Astrocyte of the hippocampus (primary cell): ENCODE data around the gene GK2.

Experiments
- DNase-seq: peaks from one replicate; pipeline ENCODE4 v3.0.0; 2011; ENCODE audit warnings: low read depth, low spot score

GK2 gene

GRCh38 chr4:79385641-79386040 lies 22.4 kb downstream of the GK2 start:
- no peak for DNase-seq

GRCh38 chr4:79381161-79381560 lies 26.9 kb downstream of the GK2 start:
- DNase-seq = no peak

- no peak for DNase-seq
Measured at GRCh38 chr4:79370026-79370425, 38.0 kb downstream of the GK2 start.

GRCh38 chr4:79367096-79367495 lies 40.9 kb downstream of the GK2 start:
- DNase-seq = no peak

GRCh38 chr4:79366422-79366821 lies 41.6 kb downstream of the GK2 start:
- DNase-seq = no peak

GRCh38 chr4:79364061-79364460 lies 44.0 kb downstream of the GK2 start:
- DNase-seq = no peak

- DNase-seq = no peak
Measured at GRCh38 chr4:79362626-79363025, 45.4 kb downstream of the GK2 start.

- DNase-seq = peak; percentile 1
Measured at GRCh38 chr4:79360006-79360405, 48.0 kb downstream of the GK2 start.

GRCh38 chr4:79358438-79358837 lies 49.6 kb downstream of the GK2 start:
- no peak for DNase-seq

GRCh38 chr4:79357365-79357764 lies 50.7 kb downstream of the GK2 start:
- DNase-seq = no peak
